Heart left ventricle (tissue), 16 donors: ENCODE data around the gene NOS1AP. TPM values are rescaled to one million over a fixed set of nuclear protein-coding genes. Genes with fewer than 3 reads are reported as not detected.

Experiments used
- ATAC-seq, 4 donors: fragments of 200-7000 bp; cut with Tn5 transposase; one replicate each; pipeline ENCODE4 v1.9.1; 2020 to 2022; ENCODE audit warnings: moderate library complexity in 4 of 4, mild to moderate bottlenecking in 3 of 4, moderate number of reproducible peaks in 1 of 4
- DNase-seq, 5 donors: peaks; one replicate each; pipeline ENCODE4 v3.0.0-alpha.2; 2020
- H3K27ac ChIP-seq, 12 donors: fragments of 200-600 bp; sonication (generic) in 4 of 12; one replicate each; pipeline versions ENCODE4 v1.5.0 to v1.8.0; 2016 to 2022; ENCODE audit warnings: mild to moderate bottlenecking in 2 of 12
- H3K27me3 ChIP-seq, 9 donors: fragments of 200-600 bp; sonication (generic) in 2 of 9; one replicate each; pipeline versions ENCODE4 v1.5.1 to v1.8.0; 2016 to 2022; ENCODE audit warnings: mild to moderate bottlenecking in 3 of 9
- H3K36me3 ChIP-seq, 9 donors: fragments of 200-600 bp; sonication (generic) in 2 of 9; one replicate each; pipeline versions ENCODE4 v1.5.0 to v1.8.0; 2018 to 2022; ENCODE audit warnings: mild to moderate bottlenecking in 2 of 9
- H3K4me1 ChIP-seq, 12 donors: fragments of 200-600 bp; sonication (generic) in 4 of 12; one replicate each; pipeline versions ENCODE4 v1.5.0 to v1.8.0; 2016 to 2022; ENCODE audit warnings: mild to moderate bottlenecking in 3 of 12
- H3K4me3 ChIP-seq, 12 donors: fragments of 200-600 bp; sonication (generic) in 4 of 12; one replicate each; pipeline versions ENCODE4 v1.5.0 to v1.8.0; 2017 to 2022; ENCODE audit warnings: mild to moderate bottlenecking in 9 of 12, moderate library complexity in 4 of 12
- H3K9me3 ChIP-seq, 12 donors: fragments of 200-600 bp; sonication (generic) in 4 of 12; one replicate each; pipeline versions ENCODE4 v1.5.0 to v1.8.0; 2016 to 2022; ENCODE audit warnings: mild to moderate bottlenecking in 1 of 12
- CTCF ChIP-seq, 12 donors: fragments of 200-600 bp; sonication (generic) in 4 of 12; IDR thresholded peaks; one replicate each; pipeline versions ENCODE4 v1.5.0 to v1.8.0; 2018 to 2022; ENCODE audit warnings: antibody characterized with exemption in 12 of 12, mild to moderate bottlenecking in 5 of 12
- POLR2A ChIP-seq, 2 donors: fragments of 450-650 bp; IDR thresholded peaks; one replicate each; pipeline ENCODE4 v1.6.1; 2017; ENCODE audit warnings: antibody characterized with exemption in 2 of 2, mild to moderate bottlenecking in 2 of 2, moderate library complexity in 2 of 2
- WGBS, 4 donors: extraction: QIAGEN DNeasy Blood & Tissue Kit in 2 of 4; methylation state at CpG; one replicate each; pipeline versions ENCODE4 v1.1.5 to v1.1.7; 2013 to 2018; 5-methylcytosine and 5-hydroxymethylcytosine counted together
- intact Hi-C, 10 donors: fragments of 100-400 bp; cut with DNase I; formaldehyde crosslinking; loops; one replicate each; pipeline versions ENCODE4 v1.11.1 to v1.14.2; 2022
- polyA plus RNA-seq, 2 donors: library from polyadenylated mRNA; stranded (reverse); fragments of 200-250 nt; gene quantifications; one replicate each; pipeline ENCODE4 v1.2.3, GENCODE V29; 2013
- total RNA-seq, 9 donors: library from RNA; depleted of rRNA in 2 of 9; stranded (reverse); fragments of >200 nt in 2 of 9; fragmentation: NEBNext Ultra II Directional in 3 of 9; extraction: Animal tissue kit (Norgen Biotek cat#: 25700) in 3 of 9; gene quantifications; one replicate each; pipeline versions ENCODE4 v1.1.0 to v1.2.4, GENCODE V29; 2016 to 2023
- donor health status: ischemic (EF 13 %, LVEDD 7.1; RV severe dilation, severe dysfunction).
- donor health status: healthy with polysubstance abuse.
- donor health status: DM: no; HTN: yes; CAD: no.
- donor health status: DM: no; HTN: no; CAD: no.
- donor health status: ischemic (EF 25% LVEDD 6.9; RV normal size, moderate dysfunction).
- donor health status: ischemic (EF 25% LVEDD 5.7; RV mildly dilated, moderate dysfunction).
- donor health status: healthy.
- donor health status: DM: yes; HTN: yes; CAD: no.
- donor health status: ischemic (EF 35%, LVEDD 5.7; RV mildly dilated, moderate dysfunction).
- donor health status: nonischemic (EF 11% LVEDD 7.7; RV severe dilation, severe dysfunction).
- donor health status: DM: yes; HTN: yes; CAD: no.
- donor health status: PGD.
- donor health status: ischemic (EF 29% LVEDD 5.4; RV normal size, mild dysfunction).
- donor health status: nonischemic (EF 23%, LVEDD 6.1; RV moderate dilation, normal function).

NOS1AP gene
- total and polyA plus RNA-seq, 11 donors: 1.1 to 6.4 (median 4.3) TPM

- H3K27me3 ChIP-seq: no peaks in the 10 kb centered on the region
- H3K4me1 ChIP-seq: peaks cover 0 to 40% (median 15%) of the 10 kb centered on the region in 12 donors
- 63 to 77% (median 72%) methylated on average over 1 of the region's 1 CpG for WGBS, 4 donors
- TF ChIP-seq POLR2A (IDR thresholded peaks at IDR 0.05) (no peak), CTCF (IDR thresholded peaks at IDR 0.05) (no peak)
- H3K36me3 ChIP-seq: no peaks in the 10 kb centered on the region
- DNase-seq (no peak), ATAC-seq (no peak)
- intact Hi-C loops: loop anchor here in 1 of 10 donors (5.0 kb wide), 1 partner anchor 155 kb away; no protein-coding TSS in a partner anchor
- no peak overlapping the region for H3K27ac ChIP-seq
- no peak overlapping the region for H3K4me3 ChIP-seq
- no peaks in the 10 kb centered on the region for H3K9me3 ChIP-seq
Observed at GRCh38 chr1:162217706-162218105, 148.2 kb downstream of the NOS1AP start.

- H3K4me1 ChIP-seq: peaks cover 0 to 33% (median 10%) of the 10 kb centered on the region in 12 donors
- H3K27me3 ChIP-seq: no peaks in the 10 kb centered on the region
- no peaks in the 10 kb centered on the region for H3K36me3 ChIP-seq
- intact Hi-C loops: loop anchor here in 1 of 10 donors (5.0 kb wide), 1 partner anchor 156 kb away; no protein-coding TSS in a partner anchor
- WGBS, 4 donors: 28 to 54% (median 32%) methylated on average over 5 of the region's 5 CpGs
- DNase-seq: no peak
- TF ChIP-seq POLR2A (IDR thresholded peaks at IDR 0.05) (no peak), CTCF (IDR thresholded peaks at IDR 0.05) (no peak)
- H3K4me3 ChIP-seq: no peak overlapping the region
- peak in 3 of 4 donors; percentile 17 to 59 (median 50) for ATAC-seq
- H3K27ac ChIP-seq: no peak overlapping the region
- H3K9me3 ChIP-seq: no peaks in the 10 kb centered on the region
Observed at GRCh38 chr1:162218546-162218945, 149.1 kb downstream of the NOS1AP start.

GRCh38 chr1:162218975-162219374 is 149.5 kb downstream of the NOS1AP start:
- TF ChIP-seq CTCF (IDR thresholded peaks at IDR 0.05): no peak
- no peak for TF ChIP-seq POLR2A (IDR thresholded peaks at IDR 0.05)
- Histone ChIP-seq H3K4me1 (peaks cover 0 to 29% (median 9%) of the 10 kb centered on the region in 12 donors), H3K9me3 (no peaks in the 10 kb centered on the region), H3K4me3 (no peak overlapping the region), H3K27ac (no peak overlapping the region), H3K27me3 (no peaks in the 10 kb centered on the region), H3K36me3 (no peaks in the 10 kb centered on the region)
- ATAC-seq (peak in 2 of 4 donors; percentile 26 to 47), DNase-seq (no peak)
- WGBS, 4 donors: 44 to 66% (median 56%) methylated on average over 5 of the region's 5 CpGs
- intact Hi-C loops: loop anchor here in 1 of 10 donors (5.0 kb wide), 1 partner anchor 157 kb away; no protein-coding TSS in a partner anchor

- TF ChIP-seq CTCF (IDR thresholded peaks at IDR 0.05) (no peak), POLR2A (IDR thresholded peaks at IDR 0.05) (no peak)
- H3K9me3 ChIP-seq: no peaks in the 10 kb centered on the region
- peaks cover 0 to 28% (median 9%) of the 10 kb centered on the region in 12 donors for H3K4me1 ChIP-seq
- no peak for ATAC-seq
- 90 to 100% (median 92%) methylated on average over 1 of the region's 1 CpG for WGBS, 4 donors
- intact Hi-C loops: loop anchor here in 1 of 10 donors (5.0 kb wide), 1 partner anchor 157 kb away; no protein-coding TSS in a partner anchor
- DNase-seq: no peak
- H3K27me3 ChIP-seq: no peaks in the 10 kb centered on the region
- H3K36me3 ChIP-seq: no peaks in the 10 kb centered on the region
- no peak overlapping the region for H3K4me3 ChIP-seq
- no peak overlapping the region for H3K27ac ChIP-seq
Observed at GRCh38 chr1:162219461-162219860, 150.0 kb downstream of the NOS1AP start.
